M059J (cell line): ENCODE measurements around the gene KRTAP4-9. TPM values are rescaled to one million over a fixed set of nuclear protein-coding genes. Genes with fewer than 3 reads are reported as not detected.
"Not testable (repeated sequence)": the region's sequence is repeated elsewhere in the genome, so short reads cannot be mapped to it uniquely, and the experiment has no call there.

Experiments used
- DNase-seq: peaks from one replicate; pipeline ENCODE4 v3.0.0-alpha.2; 2012; ENCODE audit warnings: low read depth
- total RNA-seq: library from RNA; depleted of rRNA; stranded (reverse); fragments of >200 nt; shearing (Covaris generic); gene quantifications from 2 replicates; pipeline ENCODE4 v1.2.3, GENCODE V29; 2014; rRNA removed

Gene KRTAP4-9
- total RNA-seq, 1 experiment from 2014 or later: not detected

DNA sequence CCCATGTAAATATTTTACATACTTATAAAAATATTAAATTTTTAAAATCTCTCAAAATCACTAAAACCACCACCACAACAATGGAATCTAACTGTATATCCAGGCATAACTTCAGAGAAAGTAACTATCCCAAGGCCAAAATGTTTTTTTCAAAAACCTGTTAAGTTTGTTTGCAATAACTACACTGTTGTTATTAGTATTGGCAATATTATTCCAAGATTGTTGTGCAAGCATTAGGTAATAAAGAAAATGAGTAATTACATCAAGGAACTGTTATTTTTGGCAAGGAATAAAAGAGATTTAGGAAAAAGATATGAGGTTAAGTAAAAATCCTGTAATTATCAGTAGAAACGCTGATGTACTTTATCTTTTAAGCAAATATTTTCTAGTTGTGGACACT, 22.2 kb downstream of the KRTAP4-9 start:
- no peak for DNase-seq

DNA sequence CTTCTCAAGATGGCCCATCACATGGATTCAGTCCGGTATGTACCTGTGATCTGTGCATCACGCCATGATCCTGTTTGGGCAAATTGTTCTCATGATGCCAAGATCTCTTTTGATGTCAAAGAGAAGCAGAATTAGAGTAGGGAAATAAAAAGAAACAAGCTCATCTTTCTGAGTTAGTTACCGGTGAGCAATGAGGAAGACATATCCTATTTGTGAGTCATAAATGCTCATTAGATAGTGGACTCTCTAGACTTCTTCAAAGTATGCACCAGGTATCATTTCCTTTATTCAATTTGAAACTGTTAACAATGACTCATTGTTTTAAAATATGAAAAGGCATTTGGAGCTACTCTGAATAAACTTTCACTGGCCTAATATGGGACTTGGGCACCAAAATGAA, 26.8 kb downstream of the KRTAP4-9 start:
- peak; percentile 65 for DNase-seq

DNA sequence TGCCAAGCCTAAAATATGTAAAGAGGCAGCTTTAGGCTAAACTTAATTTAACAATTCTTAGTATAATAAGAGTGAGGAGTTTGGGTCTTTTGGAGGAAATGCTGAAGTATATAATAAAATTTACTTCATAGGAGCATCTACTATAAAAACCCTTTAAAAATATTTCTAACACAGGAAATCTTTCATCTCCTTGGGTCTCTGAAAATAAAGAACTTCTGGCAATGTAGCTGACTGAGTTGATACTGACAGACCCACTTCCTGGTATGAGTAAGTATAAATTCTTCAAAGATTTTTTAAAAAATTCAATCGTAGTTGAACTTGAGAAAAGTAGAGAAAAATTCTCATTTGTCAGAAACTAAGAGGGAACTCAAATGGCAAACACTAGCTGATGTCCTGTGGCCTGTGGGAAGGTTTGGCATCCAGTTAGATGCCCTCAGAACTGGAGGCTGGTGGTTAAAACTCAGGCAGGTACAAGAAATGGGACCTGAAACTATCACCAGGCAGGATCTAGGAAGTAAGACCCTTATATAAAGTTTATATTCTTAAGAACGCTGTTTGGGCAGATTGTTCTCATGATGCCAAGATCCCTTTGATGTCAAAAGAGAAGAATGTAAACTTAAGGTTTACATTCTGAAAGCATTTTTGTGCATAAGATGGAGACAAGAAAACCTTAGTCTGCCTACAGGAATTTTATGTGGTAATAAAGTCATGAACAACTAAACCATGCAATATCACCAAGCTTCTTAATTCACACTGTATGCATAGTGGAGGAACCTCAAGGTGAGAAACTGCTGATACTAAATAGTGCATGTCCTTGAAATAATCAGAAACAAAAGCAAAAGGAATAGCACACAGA, 28.9 kb downstream of the KRTAP4-9 start:
- no peak for DNase-seq

DNA sequence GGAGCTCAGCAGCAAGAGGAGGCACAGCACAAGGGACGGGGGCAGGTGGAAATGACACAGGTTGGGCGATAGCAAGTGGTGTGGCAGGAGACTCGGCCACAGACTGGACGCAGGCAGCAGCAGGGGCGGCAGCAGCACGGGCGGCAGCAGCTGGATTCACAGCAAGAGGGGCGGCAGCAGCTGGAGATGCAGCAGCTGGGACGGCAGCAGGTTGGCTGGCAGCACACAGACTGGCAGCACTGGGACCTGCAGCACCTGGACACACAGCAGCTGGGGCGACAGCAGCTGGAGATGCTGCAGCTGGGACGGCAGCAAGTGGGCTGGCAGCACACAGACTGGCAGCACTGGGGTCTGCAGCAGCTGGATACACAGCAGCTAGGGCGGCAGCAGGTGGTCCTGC, 34.7 kb downstream of the KRTAP4-9 start:
- DNase-seq: not testable (repeated sequence)

DNA sequence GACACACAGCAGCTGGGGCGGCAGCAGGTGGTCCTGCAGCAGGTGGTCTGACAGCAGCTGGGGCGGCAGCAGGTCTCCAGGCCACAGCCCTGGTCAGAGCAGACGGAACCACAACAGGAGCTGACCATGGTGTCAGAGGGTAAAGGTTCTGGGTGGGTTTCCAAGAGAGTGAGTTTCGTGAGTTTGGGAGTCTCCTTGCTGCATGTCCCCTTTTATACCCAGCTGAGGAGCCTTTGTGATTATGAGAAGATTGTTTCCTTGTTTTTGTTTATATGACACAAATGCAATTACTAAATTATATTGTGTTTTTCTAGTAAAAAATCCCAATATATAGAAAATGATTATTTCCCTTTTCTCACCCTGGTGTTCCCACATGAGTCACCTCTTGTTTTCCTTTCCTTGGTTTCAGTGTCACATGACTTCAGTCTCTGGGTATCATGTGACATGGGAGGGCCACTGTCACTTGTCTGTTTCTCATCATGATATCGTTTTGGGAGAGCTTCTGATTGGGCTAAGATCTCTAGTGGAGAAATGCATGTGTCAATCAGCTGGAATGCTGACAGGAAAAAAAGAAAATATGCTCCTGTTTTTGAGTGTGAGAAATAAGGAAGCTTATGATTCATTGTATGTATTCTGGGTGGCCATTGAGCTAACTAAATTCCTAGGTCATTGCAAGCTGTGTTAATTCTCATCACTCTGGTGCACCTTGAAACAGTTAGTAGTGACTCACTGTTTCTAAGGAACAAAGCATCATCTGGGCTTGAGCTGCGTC, 35.4 kb downstream of the KRTAP4-9 start, which contains the start of gene KRTAP4-6:
Gene KRTAP4-6, minus strand, starts transcription at position 185 of the 772 bp plus-strand sequence. Its CDS starts 57 bp downstream, at position 128.
- peak; percentile 83 for DNase-seq

DNA sequence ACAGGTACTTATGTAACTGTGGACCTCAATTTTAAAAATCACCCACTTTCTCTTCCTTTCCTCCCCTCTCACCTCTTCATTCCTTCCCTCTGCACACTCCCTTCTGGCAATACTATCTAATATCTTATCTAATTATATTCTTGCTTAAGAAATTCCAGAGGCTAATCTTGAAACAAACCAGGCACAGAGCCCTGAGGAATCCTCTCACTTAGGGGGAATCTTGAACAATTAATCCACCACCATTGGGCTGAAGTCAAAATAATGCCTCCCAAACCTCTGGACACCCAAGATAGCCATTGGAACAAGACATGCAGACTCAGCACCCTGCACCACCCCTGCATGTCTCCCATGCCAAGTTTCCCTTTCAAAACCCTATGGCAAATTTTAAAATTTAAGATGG, 36.2 kb downstream of the KRTAP4-9 start:
- DNase-seq: no peak

DNA sequence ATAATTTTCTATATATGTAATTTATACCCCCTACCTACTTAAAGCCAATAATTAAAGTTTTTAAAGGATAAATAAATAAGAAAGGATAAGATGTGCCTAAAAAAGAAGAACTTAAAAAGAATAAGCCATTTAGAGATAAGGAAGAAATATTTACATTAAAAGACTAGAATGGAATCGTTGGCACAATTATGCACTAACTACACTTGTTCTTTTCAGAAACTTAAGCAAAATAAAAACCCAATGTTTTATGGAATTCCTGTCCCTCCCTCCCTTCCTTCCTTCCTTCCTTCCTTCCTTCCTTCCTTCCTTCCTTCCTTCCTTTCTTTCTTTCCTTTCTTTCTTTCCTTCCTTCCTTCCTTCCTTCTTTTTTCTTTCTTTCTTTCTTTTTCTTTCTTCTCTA, 39.7 kb downstream of the KRTAP4-9 start:
- no peak for DNase-seq

DNA sequence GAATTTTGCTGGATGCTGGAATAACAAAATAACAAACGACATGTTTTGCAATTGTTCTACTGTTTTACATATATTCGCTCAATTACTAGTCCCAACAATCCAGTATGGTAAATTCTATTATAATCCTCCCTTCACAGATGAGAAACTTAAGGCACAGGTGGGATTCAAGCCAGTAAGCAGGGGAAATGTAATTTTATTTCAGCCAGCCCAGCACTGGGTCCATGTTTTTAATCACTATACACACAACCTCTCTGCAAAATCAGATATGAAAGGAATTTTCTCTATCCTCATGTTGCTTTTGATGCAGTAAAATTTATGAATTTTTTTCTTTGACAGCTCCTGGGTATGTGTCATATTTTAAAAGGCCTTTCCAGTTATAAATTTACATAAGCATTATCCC, 40.1 kb downstream of the KRTAP4-9 start:
- no peak for DNase-seq

DNA sequence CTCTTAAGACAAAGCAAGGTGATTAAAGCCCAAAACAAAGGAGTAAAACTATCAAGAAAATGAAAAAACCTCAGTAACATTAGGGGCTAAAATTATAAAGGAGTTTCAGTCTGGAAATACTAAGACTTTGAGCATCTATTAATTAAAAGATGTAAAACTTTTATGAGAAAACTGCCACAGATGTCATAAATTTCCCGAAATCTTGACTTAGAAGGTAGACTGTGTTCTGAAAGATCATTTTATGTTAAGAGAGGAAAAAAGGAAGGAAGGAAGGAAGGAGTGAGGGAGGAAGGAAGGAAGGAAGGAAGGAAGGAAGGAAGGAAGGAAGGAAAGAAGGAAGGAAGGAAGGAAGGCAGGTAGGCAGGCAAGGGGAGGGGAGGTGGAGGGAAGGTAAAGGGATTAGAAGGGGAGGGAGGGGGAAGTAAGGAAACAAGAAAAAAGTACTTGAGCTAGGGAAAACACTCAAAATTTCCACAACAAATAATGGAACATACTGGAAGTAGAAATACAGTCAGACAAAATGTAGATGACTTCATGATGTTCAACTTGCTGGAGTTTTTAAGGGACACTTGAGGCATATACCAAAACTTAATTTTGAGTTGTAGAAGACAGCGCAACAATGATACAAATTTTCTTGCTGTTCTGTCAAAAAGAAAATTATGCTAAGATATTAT, 42.5 kb downstream of the KRTAP4-9 start:
- DNase-seq: no peak

DNA sequence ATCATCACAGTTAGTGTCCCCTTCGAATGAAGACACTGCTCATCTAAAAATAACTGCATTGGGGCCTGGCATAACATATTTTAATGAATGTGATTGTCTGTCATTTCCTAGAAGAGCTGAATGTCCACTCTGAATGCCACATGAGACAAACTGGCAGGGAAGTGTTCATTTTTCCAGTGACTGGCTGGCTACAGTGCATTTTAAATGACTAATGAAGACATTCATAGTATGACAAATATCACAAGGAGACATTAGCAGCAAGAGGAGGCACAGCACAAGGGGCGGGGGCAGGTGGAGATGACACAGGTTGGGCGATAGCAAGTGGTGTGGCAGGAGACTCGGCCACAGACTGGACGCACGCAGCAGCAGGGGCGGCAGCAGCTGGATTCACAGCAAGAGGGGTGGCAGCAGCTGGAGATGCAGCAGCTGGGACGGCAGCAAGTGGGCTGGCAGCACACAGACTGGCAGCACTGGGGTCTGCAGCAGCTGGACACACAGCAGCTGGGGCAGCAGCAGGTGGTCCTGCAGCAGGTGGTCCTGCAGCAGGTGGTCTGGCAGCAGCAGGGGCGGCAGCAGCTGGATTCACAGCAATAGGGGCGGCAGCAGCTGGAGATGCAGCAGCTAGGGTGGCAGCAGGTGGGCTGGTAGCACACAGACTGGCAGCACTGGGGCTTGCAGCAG, 43.9 kb downstream of the KRTAP4-9 start:
- DNase-seq: not testable (repeated sequence)

DNA sequence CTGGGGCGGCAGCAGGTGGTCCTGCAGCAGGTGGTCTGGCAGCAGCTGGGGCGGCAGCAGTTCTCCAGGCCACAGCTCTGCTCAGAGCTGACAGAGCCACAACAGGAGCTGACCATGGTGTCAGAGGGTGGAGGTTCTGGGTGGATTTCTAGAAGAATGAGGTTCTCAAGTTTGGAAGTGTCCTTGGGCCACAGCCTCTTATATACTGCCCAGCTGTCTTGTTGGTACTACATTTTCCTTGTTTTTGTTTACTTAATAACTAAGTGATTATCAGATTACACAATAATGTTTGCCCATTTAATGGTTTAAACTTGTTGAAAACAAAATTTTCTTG, 44.4 kb downstream of the KRTAP4-9 start, which contains the start of gene KRTAP4-5:
Gene KRTAP4-5, minus strand, starts transcription at position 174 of the 334 bp plus-strand sequence. Its CDS starts 58 bp downstream, at position 116.
- no peak for DNase-seq

DNA sequence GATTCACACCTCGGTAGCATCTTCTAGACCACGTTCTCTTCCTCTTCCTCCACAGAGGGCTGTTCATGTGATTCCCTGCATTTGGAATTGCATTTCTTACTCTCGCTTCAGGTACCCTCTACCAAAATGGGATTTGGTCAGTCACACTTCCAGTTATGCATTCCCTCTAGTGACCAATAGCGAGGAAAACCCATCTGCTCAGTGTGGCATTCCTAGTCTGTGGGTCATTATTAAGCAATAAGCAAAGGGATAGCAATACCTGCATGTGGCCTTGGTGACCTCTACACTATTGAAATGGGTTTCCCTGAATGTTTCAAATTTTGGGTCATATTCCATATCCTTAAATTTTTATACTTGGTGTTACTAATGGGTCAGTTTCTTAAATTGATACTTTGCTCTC, 44.8 kb downstream of the KRTAP4-9 start:
- no peak for DNase-seq

DNA sequence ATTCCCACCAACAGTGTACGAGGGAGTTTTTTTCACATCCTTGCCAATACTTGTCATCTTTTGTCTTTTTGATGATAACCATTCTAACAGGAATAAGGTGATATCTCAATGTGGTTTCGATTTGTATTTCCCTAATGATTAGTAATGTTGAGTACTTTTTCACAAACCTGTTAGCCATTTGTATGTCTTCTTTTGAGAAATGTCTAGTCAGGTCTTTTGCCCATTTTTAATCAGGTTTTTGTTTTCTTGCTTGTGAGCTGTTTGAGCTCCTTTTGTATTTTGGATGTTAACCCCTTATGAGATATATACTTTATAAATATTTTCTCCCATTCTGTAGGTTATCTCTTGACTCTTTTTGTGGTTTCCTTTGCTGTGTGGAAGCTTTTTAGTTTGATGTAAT, 46.3 kb downstream of the KRTAP4-9 start:
- no peak for DNase-seq

DNA sequence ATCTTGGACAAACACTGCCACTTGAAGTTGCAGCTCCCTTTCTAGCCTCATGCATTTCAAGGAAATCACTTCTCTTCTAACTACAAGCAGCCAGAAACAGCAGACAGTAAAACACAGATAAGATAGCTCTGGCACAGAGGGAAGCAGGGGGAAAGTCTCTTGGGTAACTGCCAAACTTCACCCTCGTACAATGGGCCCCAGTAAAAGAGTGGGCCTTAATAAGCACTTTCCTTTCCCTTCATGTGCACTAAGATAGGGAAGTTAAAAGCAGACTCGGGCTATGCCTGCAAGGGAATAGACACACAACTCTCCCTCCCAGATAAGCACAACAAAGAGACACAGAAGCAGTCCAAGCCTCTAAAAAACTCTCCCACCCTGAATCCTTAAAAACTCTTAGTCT, 48.7 kb downstream of the KRTAP4-9 start:
- no peak for DNase-seq

Other genes starting within 250 kb of the KRTAP4-9 start
- gene KRT12, start 238.2 kb upstream of the KRTAP4-9 start, total RNA-seq: not detected in 2 replicates
- 0.17 TPM in 1 of 2 replicates, not detected in the other for gene KRT20, start 220.1 kb upstream of the KRTAP4-9 start, total RNA-seq
- not detected in 2 replicates for gene KRT23, start 167.7 kb upstream of the KRTAP4-9 start, total RNA-seq
- 0.20 TPM in 1 of 2 replicates, not detected in the other for gene KRT39, start 138.4 kb upstream of the KRTAP4-9 start, total RNA-seq
- not detected in 2 replicates for gene KRT40, start 121.1 kb upstream of the KRTAP4-9 start, total RNA-seq
- gene KRTAP3-3, start 111.2 kb upstream of the KRTAP4-9 start, total RNA-seq: 0.22 TPM in 1 of 2 replicates, not detected in the other
- gene KRTAP3-2, start 105.5 kb upstream of the KRTAP4-9 start, total RNA-seq: not detected in 2 replicates
- 0.64 and 0.71 TPM in 2 replicates for gene KRTAP3-1, start 96.3 kb upstream of the KRTAP4-9 start, total RNA-seq
- gene KRTAP1-5, start 78.2 kb upstream of the KRTAP4-9 start, total RNA-seq: 3.2 and 5.7 TPM in 2 replicates
- gene KRTAP1-4, start 75.2 kb upstream of the KRTAP4-9 start, total RNA-seq: not detected in 2 replicates
- gene KRTAP1-3, start 70.5 kb upstream of the KRTAP4-9 start, total RNA-seq: not detected in 2 replicates
- not detected in 2 replicates for gene KRTAP1-1, start 63.9 kb upstream of the KRTAP4-9 start, total RNA-seq
- gene KRTAP2-1, start 58.1 kb upstream of the KRTAP4-9 start, total RNA-seq: not detected in 2 replicates
- gene KRTAP2-2, start 50.2 kb upstream of the KRTAP4-9 start, total RNA-seq: not detected in 2 replicates
- gene KRTAP2-3, start 45.3 kb upstream of the KRTAP4-9 start, total RNA-seq: 0.34 and 3.2 TPM in 2 replicates
- gene KRTAP2-4, start 39.5 kb upstream of the KRTAP4-9 start, total RNA-seq: not detected in 2 replicates
- not detected in 2 replicates for gene KRTAP4-7, start 21.2 kb upstream of the KRTAP4-9 start, total RNA-seq
- gene KRTAP4-8, start 7.2 kb upstream of the KRTAP4-9 start, total RNA-seq: 0.10 TPM in 1 of 2 replicates, not detected in the other
- not detected in 2 replicates for gene KRTAP4-16, start 3.2 kb upstream of the KRTAP4-9 start, total RNA-seq
- not detected in 2 replicates for gene KRTAP4-11, start 13.0 kb downstream of the KRTAP4-9 start, total RNA-seq
- gene KRTAP4-12, start 18.8 kb downstream of the KRTAP4-9 start, total RNA-seq: not detected in 2 replicates
- not detected in 2 replicates for gene KRTAP4-6, start 35.2 kb downstream of the KRTAP4-9 start, total RNA-seq
- not detected in 2 replicates for gene KRTAP4-5, start 44.4 kb downstream of the KRTAP4-9 start, total RNA-seq
- gene KRTAP4-4, start 55.4 kb downstream of the KRTAP4-9 start, total RNA-seq: not detected in 2 replicates
- gene KRTAP4-3, start 62.8 kb downstream of the KRTAP4-9 start, total RNA-seq: not detected in 2 replicates
- not detected in 2 replicates for gene KRTAP4-2, start 72.8 kb downstream of the KRTAP4-9 start, total RNA-seq
- gene KRTAP4-1, start 79.5 kb downstream of the KRTAP4-9 start, total RNA-seq: not detected in 2 replicates
- gene KRTAP9-1, start 84.5 kb downstream of the KRTAP4-9 start, total RNA-seq: not detected in 2 replicates
- gene KRTAP9-2, start 121.3 kb downstream of the KRTAP4-9 start, total RNA-seq: not detected in 2 replicates
- not detected in 2 replicates for gene KRTAP9-3, start 127.1 kb downstream of the KRTAP4-9 start, total RNA-seq
- gene KRTAP9-8, start 132.6 kb downstream of the KRTAP4-9 start, total RNA-seq: not detected in 2 replicates
- gene KRTAP9-4, start 144.3 kb downstream of the KRTAP4-9 start, total RNA-seq: not detected in 2 replicates
- gene KRTAP9-9, start 150.0 kb downstream of the KRTAP4-9 start, total RNA-seq: not detected in 2 replicates
- not detected in 2 replicates for gene KRTAP9-6, start 160.0 kb downstream of the KRTAP4-9 start, total RNA-seq
- not detected in 2 replicates for gene KRTAP9-7, start 170.3 kb downstream of the KRTAP4-9 start, total RNA-seq
- not detected in 2 replicates for gene KRTAP29-1, start 197.5 kb downstream of the KRTAP4-9 start, total RNA-seq
- not detected in 2 replicates for gene KRTAP16-1, start 203.9 kb downstream of the KRTAP4-9 start, total RNA-seq
- gene KRTAP17-1, start 210.3 kb downstream of the KRTAP4-9 start, total RNA-seq: not detected in 2 replicates
- 0.17 TPM in 1 of 2 replicates, not detected in the other for gene KRT33A, start 245.4 kb downstream of the KRTAP4-9 start, total RNA-seq